ENCODE measurements around the gene DENND2C. TPM values are rescaled to one million over a fixed set of nuclear protein-coding genes. Genes with fewer than 3 reads are reported as not detected.

DENND2C gene
- total RNA-seq, 1 experiment from 2014 or later, result 3.6 TPM

GRCh38 chr1:114540272-114540671 is 129.6 kb downstream of the DENND2C start:
- POLR2A ChIA-PET, result no interaction called here
- no peak overlapping the region for H3K4me3 ChIP-seq (replicated peaks in 1 of 2; ENCODE audit: low read depth in 1 of 2, low read length in 2 of 2)

GRCh38 chr1:114536043-114536442 is 133.8 kb downstream of the DENND2C start:
- H3K4me2 ChIP-seq (ENCODE audit: low read length), result no peak overlapping the region
- ChIA-PET POLR2A (no interaction called here), CTCF (no interaction called here), RAD21 (ENCODE audit: low non-redundant PET in 1 of 2, low total read pairs in 2 of 2, uncharacterized antibody in 2 of 2, unreplicated experiment in 2 of 2) (no interaction called here)
- DNase-seq (ENCODE audit: low read depth, low spot score), result no peak
- intact Hi-C loops (cut with micrococcal nuclease), result no loop called here
- no peaks in the 10 kb centered on the region for H4K20me1 ChIP-seq (ENCODE audit: insufficient read depth)
- no peak for ATAC-seq
- H3K9me3 ChIP-seq (ENCODE audit: control insufficient read depth in 1 of 2, insufficient read depth in 1 of 2, low read depth in 1 of 2, low read length in 2 of 2), result no peaks in the 10 kb centered on the region
- no peaks in the 10 kb centered on the region for H3K4me1 ChIP-seq (ENCODE audit: control insufficient read depth in 1 of 2, insufficient read depth in 2 of 2, low read length in 2 of 2)
- no peak overlapping the region for H3K4me3 ChIP-seq (replicated peaks in 1 of 2; ENCODE audit: low read depth in 1 of 2, low read length in 2 of 2)
- H3K36me3 ChIP-seq (ENCODE audit: control insufficient read depth in 1 of 2, insufficient read depth in 2 of 2, low read length in 2 of 2), result no peaks in the 10 kb centered on the region
- H3K9ac ChIP-seq (ENCODE audit: low read length), result no peak overlapping the region
- no peak overlapping the region for H2AFZ ChIP-seq (ENCODE audit: low read depth, low read length, poor library complexity, severe bottlenecking)
- H3K79me2 ChIP-seq (ENCODE audit: insufficient read depth, low read length), result no peaks in the 10 kb centered on the region
- no peaks in the 10 kb centered on the region for H3K27me3 ChIP-seq (ENCODE audit: insufficient read depth, low read length)
- H3K27ac ChIP-seq (ENCODE audit: low read depth, low read length), result no peak overlapping the region
- no TSS peak for BruUV-seq (replicated peaks)
- TF ChIP-seq ELF1 (IDR thresholded peaks at IDR 0.05; ENCODE audit: borderline replicate concordance, low read depth) (no peak), CTCF (IDR thresholded peaks at IDR 0.05 in 2 of 3, conservative IDR thresholded peaks at IDR 0.05 in 1 of 3; ENCODE audit: borderline replicate concordance in 1 of 3, insufficient read depth in 1 of 3, low read depth in 2 of 3, low read length in 2 of 3) (no peak), EZH2 (IDR thresholded peaks at IDR 0.05) (no peak), RAD21 (IDR thresholded peaks at IDR 0.05; ENCODE audit: low read depth) (no peak), CBX3 (IDR thresholded peaks at IDR 0.05; ENCODE audit: low read depth) (no peak), POLR2AphosphoS5 (IDR thresholded peaks at IDR 0.05; ENCODE audit: low read depth, low read length) (no peak), SIN3A (IDR thresholded peaks at IDR 0.05; ENCODE audit: low read depth) (no peak), YY1 (IDR thresholded peaks at IDR 0.05; ENCODE audit: extremely low read depth, insufficient replicate concordance, low read depth, low read length) (no peak), EGR1 (IDR thresholded peaks at IDR 0.05; ENCODE audit: low read depth) (no peak)
- no peaks in the 10 kb centered on the region for H3K9me2 ChIP-seq (ENCODE audit: insufficient read depth)

More at GRCh38 chr1:114540272-114540671, 129.6 kb downstream of the DENND2C start:
- intact Hi-C loops (cut with micrococcal nuclease), result no loop called here
- Histone ChIP-seq H2AFZ (ENCODE audit: low read depth, low read length, poor library complexity, severe bottlenecking) (no peak overlapping the region), H3K9ac (ENCODE audit: low read length) (no peak overlapping the region), H4K20me1 (ENCODE audit: insufficient read depth) (no peaks in the 10 kb centered on the region), H3K4me2 (ENCODE audit: low read length) (no peak overlapping the region), H3K9me3 (ENCODE audit: control insufficient read depth in 1 of 2, insufficient read depth in 1 of 2, low read depth in 1 of 2, low read length in 2 of 2) (no peaks in the 10 kb centered on the region), H3K9me2 (ENCODE audit: insufficient read depth) (no peaks in the 10 kb centered on the region), H3K79me2 (ENCODE audit: insufficient read depth, low read length) (no peaks in the 10 kb centered on the region), H3K27ac (ENCODE audit: low read depth, low read length) (no peak overlapping the region), H3K36me3 (ENCODE audit: control insufficient read depth in 1 of 2, insufficient read depth in 2 of 2, low read length in 2 of 2) (no peaks in the 10 kb centered on the region), H3K27me3 (ENCODE audit: insufficient read depth, low read length) (no peaks in the 10 kb centered on the region), H3K4me1 (ENCODE audit: control insufficient read depth in 1 of 2, insufficient read depth in 2 of 2, low read length in 2 of 2) (no peaks in the 10 kb centered on the region)
- DNase-seq (ENCODE audit: low read depth, low spot score) (no peak), ATAC-seq (no peak)
- ChIA-PET CTCF (no interaction called here), RAD21 (ENCODE audit: low non-redundant PET in 1 of 2, low total read pairs in 2 of 2, uncharacterized antibody in 2 of 2, unreplicated experiment in 2 of 2) (no interaction called here)
- no peak for TF ChIP-seq ELF1 (IDR thresholded peaks at IDR 0.05; ENCODE audit: borderline replicate concordance, low read depth)
- TF ChIP-seq JUND (IDR thresholded peaks at IDR 0.05), result no peak
- TF ChIP-seq, protein P1, sequence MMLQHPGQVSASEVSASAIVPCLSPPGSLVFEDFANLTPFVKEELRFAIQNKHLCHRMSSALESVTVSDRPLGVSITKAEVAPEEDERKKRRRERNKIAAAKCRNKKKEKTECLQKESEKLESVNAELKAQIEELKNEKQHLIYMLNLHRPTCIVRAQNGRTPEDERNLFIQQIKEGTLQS (IDR thresholded peaks at IDR 0.05), result no peak
- TF ChIP-seq CEBPB (IDR thresholded peaks at IDR 0.05; ENCODE audit: low read depth), result no peak
- no peak for TF ChIP-seq SIN3A (IDR thresholded peaks at IDR 0.05; ENCODE audit: low read depth)
- TF ChIP-seq RAD21 (IDR thresholded peaks at IDR 0.05; ENCODE audit: low read depth), result no peak
- no peak for TF ChIP-seq EZH2 (IDR thresholded peaks at IDR 0.05)
- TF ChIP-seq, protein P2, sequence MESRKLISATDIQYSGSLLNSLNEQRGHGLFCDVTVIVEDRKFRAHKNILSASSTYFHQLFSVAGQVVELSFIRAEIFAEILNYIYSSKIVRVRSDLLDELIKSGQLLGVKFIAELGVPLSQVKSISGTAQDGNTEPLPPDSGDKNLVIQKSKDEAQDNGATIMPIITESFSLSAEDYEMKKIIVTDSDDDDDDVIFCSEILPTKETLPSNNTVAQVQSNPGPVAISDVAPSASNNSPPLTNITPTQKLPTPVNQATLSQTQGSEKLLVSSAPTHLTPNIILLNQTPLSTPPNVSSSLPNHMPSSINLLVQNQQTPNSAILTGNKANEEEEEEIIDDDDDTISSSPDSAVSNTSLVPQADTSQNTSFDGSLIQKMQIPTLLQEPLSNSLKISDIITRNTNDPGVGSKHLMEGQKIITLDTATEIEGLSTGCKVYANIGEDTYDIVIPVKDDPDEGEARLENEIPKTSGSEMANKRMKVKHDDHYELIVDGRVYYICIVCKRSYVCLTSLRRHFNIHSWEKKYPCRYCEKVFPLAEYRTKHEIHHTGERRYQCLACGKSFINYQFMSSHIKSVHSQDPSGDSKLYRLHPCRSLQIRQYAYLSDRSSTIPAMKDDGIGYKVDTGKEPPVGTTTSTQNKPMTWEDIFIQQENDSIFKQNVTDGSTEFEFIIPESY (IDR thresholded peaks at IDR 0.05; ENCODE audit: extremely low read depth, insufficient replicate concordance, low read length), result no peak
- no peak for TF ChIP-seq POLR2AphosphoS5 (IDR thresholded peaks at IDR 0.05; ENCODE audit: low read depth, low read length)
- BruUV-seq (replicated peaks), result no TSS peak
